HEK293 (cell line): ENCODE measurements around the gene WDTC1.

ENCODE experiments used
- CTCF ChIA-PET: fragments of 350-600 bp; formaldehyde crosslinking; extraction: SDS; loops from one replicate; lab custom pipeline; 2021; ENCODE audit warnings: antibody characterized with exemption; lab: Yijun Ruan, JAX
- POLR2A ChIA-PET: fragments of 300-600 bp; formaldehyde crosslinking; extraction: SDS; loops from one replicate; lab custom pipeline; 2020; ENCODE audit warnings: antibody characterized with exemption, inconsistent platforms; lab: Yijun Ruan, JAX
- H3K27ac ChIP-seq: fragments of 200-500 bp; sonication (Bioruptor generic); 2 replicates; pipeline ENCODE4 v1.5.1; 2014; ENCODE audit warnings: low read depth, low read length, control low read depth, inconsistent platforms; ENCODE audit errors: extremely low read depth
- H3K36me3 ChIP-seq, 2 experiments: fragments of 200-500 bp in 1 of 2; sonication (Bioruptor generic) in 1 of 2; 1 replicate in 1 of 2; 2 replicates in 1 of 2; pipeline ENCODE4 v1.5.1; 2014 to 2017; ENCODE audit warnings: inconsistent platforms in 2 of 2, low read length in 2 of 2; ENCODE audit not compliant: control insufficient read depth in 2 of 2, insufficient read depth in 1 of 2
- H3K4me1 ChIP-seq: fragments of 200-500 bp; sonication (Bioruptor generic); 2 replicates; pipeline ENCODE4 v1.5.1; 2014; ENCODE audit warnings: mild to moderate bottlenecking, low read length, inconsistent platforms; ENCODE audit not compliant: control insufficient read depth, insufficient read depth
- H3K4me3 ChIP-seq: 2 replicates; pipeline ENCODE4 v1.5.1; 2011; ENCODE audit warnings: low read depth, mild to moderate bottlenecking, control low read depth, low read length, moderate library complexity
- H3K9me3 ChIP-seq: fragments of 200-500 bp; sonication (Bioruptor generic); 2 replicates; pipeline ENCODE4 v1.5.1; 2014; ENCODE audit warnings: low read depth, low read length, inconsistent platforms; ENCODE audit not compliant: control insufficient read depth, insufficient read depth
- FEZF1 ChIP-seq: fragments of 450-650 bp; formaldehyde crosslinking; IDR thresholded peaks from 2 replicates; pipeline ENCODE4 v1.5.1; 2016; ENCODE audit warnings: missing biosample characterization, missing genetic modification characterization
- KLF1 ChIP-seq: fragments of 450-650 bp; formaldehyde crosslinking; IDR thresholded peaks from 2 replicates; pipeline ENCODE4 v1.5.1; 2016; ENCODE audit warnings: missing biosample characterization, missing genetic modification characterization
- KLF17 ChIP-seq: fragments of 450-650 bp; formaldehyde crosslinking; IDR thresholded peaks from 2 replicates; pipeline ENCODE4 v1.5.1; 2016; ENCODE audit warnings: missing biosample characterization, missing genetic modification characterization
- KLF9 ChIP-seq: fragments of 450-650 bp; formaldehyde crosslinking; IDR thresholded peaks from 2 replicates; pipeline ENCODE4 v1.5.1; 2016; ENCODE audit warnings: missing biosample characterization, missing genetic modification characterization, low read depth
- OSR2 ChIP-seq: fragments of 450-650 bp; formaldehyde crosslinking; IDR thresholded peaks from 2 replicates; pipeline ENCODE4 v1.5.1; 2016; ENCODE audit warnings: missing biosample characterization, missing genetic modification characterization
- PRDM4 ChIP-seq: fragments of 450-650 bp; formaldehyde crosslinking; IDR thresholded peaks from 2 replicates; pipeline ENCODE4 v1.5.1; 2017; ENCODE audit warnings: missing biosample characterization, missing genetic modification characterization
- SALL2 ChIP-seq: fragments of 450-650 bp; formaldehyde crosslinking; IDR thresholded peaks from 2 replicates; pipeline ENCODE4 v1.5.0; 2017; ENCODE audit warnings: missing biosample characterization, mild to moderate bottlenecking, missing genetic modification characterization, borderline replicate concordance
- YY2 ChIP-seq: fragments of 450-650 bp; formaldehyde crosslinking; IDR thresholded peaks from 2 replicates; pipeline ENCODE4 v1.5.1; 2016; ENCODE audit warnings: missing biosample characterization, missing genetic modification characterization
- ZBTB11 ChIP-seq: fragments of 450-650 bp; formaldehyde crosslinking; conservative IDR thresholded peaks from 2 replicates; pipeline ENCODE4 v1.5.1; 2016; ENCODE audit warnings: low read depth, missing biosample characterization, missing genetic modification characterization
- ZBTB48 ChIP-seq: fragments of 450-650 bp; formaldehyde crosslinking; IDR thresholded peaks from 2 replicates; pipeline ENCODE4 v1.5.1; 2016; ENCODE audit warnings: missing biosample characterization, missing genetic modification characterization
- ZFHX2 ChIP-seq: fragments of 450-650 bp; formaldehyde crosslinking; conservative IDR thresholded peaks from 2 replicates; pipeline ENCODE4 v1.5.1; 2016; ENCODE audit warnings: missing biosample characterization, missing genetic modification characterization
- ZIC2 ChIP-seq: fragments of 450-650 bp; formaldehyde crosslinking; IDR thresholded peaks from 2 replicates; pipeline ENCODE4 v1.5.1; 2016; ENCODE audit warnings: missing biosample characterization, missing genetic modification characterization
- ZNF174 ChIP-seq: fragments of 450-650 bp; formaldehyde crosslinking; IDR thresholded peaks from 2 replicates; pipeline ENCODE4 v1.5.0; 2017; ENCODE audit warnings: missing biosample characterization, mild to moderate bottlenecking, missing genetic modification characterization
- ZNF19 ChIP-seq: fragments of 450-650 bp; formaldehyde crosslinking; IDR thresholded peaks from 2 replicates; pipeline ENCODE4; 2016; ENCODE audit warnings: missing biosample characterization, missing genetic modification characterization, low read depth
- ZNF335 ChIP-seq: fragments of 450-650 bp; formaldehyde crosslinking; conservative IDR thresholded peaks from 2 replicates; pipeline ENCODE4 v1.5.1; 2016; ENCODE audit warnings: missing biosample characterization, missing genetic modification characterization
- ZNF362 ChIP-seq: fragments of 450-650 bp; formaldehyde crosslinking; IDR thresholded peaks from 2 replicates; pipeline ENCODE4 v1.5.1; 2016; ENCODE audit warnings: missing biosample characterization, missing genetic modification characterization
- ZNF394 ChIP-seq: fragments of 450-650 bp; formaldehyde crosslinking; IDR thresholded peaks from 2 replicates; pipeline ENCODE4 v1.5.1; 2016; ENCODE audit warnings: missing biosample characterization, missing genetic modification characterization, mild to moderate bottlenecking, moderate library complexity, borderline replicate concordance
- ZNF521 ChIP-seq: fragments of 450-650 bp; formaldehyde crosslinking; IDR thresholded peaks from 2 replicates; pipeline ENCODE4 v1.5.1; 2017; ENCODE audit warnings: missing biosample characterization, mild to moderate bottlenecking, missing genetic modification characterization
- ZNF549 ChIP-seq: fragments of 450-650 bp; IDR thresholded peaks from 2 replicates; pipeline ENCODE4 v1.5.1; 2018; ENCODE audit warnings: missing biosample characterization, missing genetic modification characterization, mild to moderate bottlenecking, inconsistent platforms, moderate library complexity
- ZNF571 ChIP-seq: fragments of 450-650 bp; formaldehyde crosslinking; IDR thresholded peaks from 2 replicates; pipeline ENCODE4 v1.5.0; 2017; ENCODE audit warnings: missing biosample characterization, missing genetic modification characterization
- ZNF600 ChIP-seq: fragments of 450-650 bp; formaldehyde crosslinking; IDR thresholded peaks from 2 replicates; pipeline ENCODE4 v1.5.1; 2016; ENCODE audit warnings: missing biosample characterization, missing genetic modification characterization
- ZNF664 ChIP-seq: fragments of 450-650 bp; formaldehyde crosslinking; IDR thresholded peaks from 2 replicates; pipeline ENCODE4 v1.5.1; 2016; ENCODE audit warnings: missing biosample characterization, missing genetic modification characterization
- ZNF792 ChIP-seq: fragments of 450-650 bp; formaldehyde crosslinking; IDR thresholded peaks from 2 replicates; pipeline ENCODE4 v1.5.1; 2016; ENCODE audit warnings: missing biosample characterization, missing genetic modification characterization
- ZSCAN16 ChIP-seq: fragments of 450-650 bp; formaldehyde crosslinking; IDR thresholded peaks from 2 replicates; pipeline ENCODE4 v1.5.1; 2016; ENCODE audit warnings: missing biosample characterization, missing genetic modification characterization
- TF ChIP-seq, protein P1 (sequence below): fragments of 450-650 bp; formaldehyde crosslinking; IDR thresholded peaks from 2 replicates; pipeline ENCODE4 v1.5.1; 2017; ENCODE audit warnings: missing biosample characterization, missing genetic modification characterization
- TF ChIP-seq, protein P2 (sequence below): fragments of 450-650 bp; formaldehyde crosslinking; IDR thresholded peaks from 2 replicates; pipeline ENCODE4 v1.5.1; 2016; ENCODE audit warnings: missing biosample characterization, missing genetic modification characterization

The WDTC1 gene

GRCh38 chr1:27346991-27347624 lies 112.7 kb downstream of the WDTC1 start:
- CTCF ChIA-PET: interaction anchor here (0.8 to 4.7 kb wide), 4 partner anchors 10 to 46 kb away, joined by 3 to 34 read pairs (median 5); partner anchors contain the start of gene MAP3K6
- H3K36me3 ChIP-seq: peaks cover 0 to 11% of the 10 kb centered on the region in 2 experiments; a peak in 1 of 3 replicates
- TF ChIP-seq ZNF174 (tag by site-specific recombination) (no peak), ZFHX2 (tag by site-specific recombination) (peak; percentile 32; the same call in 1 of the 2 replicates), FEZF1 (tag by site-specific recombination) (no peak), ZNF394 (no peak), SALL2 (tag by site-specific recombination) (no peak), ZNF792 (tag by site-specific recombination) (no peak), PRDM4 (tag by site-specific recombination) (no peak), ZNF571 (no peak), ZNF335 (tag by site-specific recombination) (no peak), ZNF600 (tag by site-specific recombination) (peak; percentile 35; the same call in 1 of the 2 replicates), KLF9 (tag by site-specific recombination) (peak; percentile 38; the same call in 1 of the 2 replicates), KLF1 (tag by site-specific recombination) (peak; percentile 70), ZSCAN16 (no peak), OSR2 (tag by site-specific recombination) (no peak), KLF17 (0 out of 2 replicates have a peak, but pooled peaks have one; percentile 39), ZNF549 (tag by site-specific recombination) (no peak), ZBTB11 (tag by site-specific recombination) (no peak), ZNF19 (tag by site-specific recombination) (no peak), ZNF664 (no peak), ZBTB48 (peak; percentile 52), ZNF362 (tag by site-specific recombination) (no peak), ZNF521 (tag by site-specific recombination) (no peak), YY2 (tag by site-specific recombination) (no peak), ZIC2 (tag by site-specific recombination) (no peak)
- TF ChIP-seq, protein P1, sequence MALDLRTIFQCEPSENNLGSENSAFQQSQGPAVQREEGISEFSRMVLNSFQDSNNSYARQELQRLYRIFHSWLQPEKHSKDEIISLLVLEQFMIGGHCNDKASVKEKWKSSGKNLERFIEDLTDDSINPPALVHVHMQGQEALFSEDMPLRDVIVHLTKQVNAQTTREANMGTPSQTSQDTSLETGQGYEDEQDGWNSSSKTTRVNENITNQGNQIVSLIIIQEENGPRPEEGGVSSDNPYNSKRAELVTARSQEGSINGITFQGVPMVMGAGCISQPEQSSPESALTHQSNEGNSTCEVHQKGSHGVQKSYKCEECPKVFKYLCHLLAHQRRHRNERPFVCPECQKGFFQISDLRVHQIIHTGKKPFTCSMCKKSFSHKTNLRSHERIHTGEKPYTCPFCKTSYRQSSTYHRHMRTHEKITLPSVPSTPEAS (tag by site-specific recombination): no peak
- TF ChIP-seq, protein P2, sequence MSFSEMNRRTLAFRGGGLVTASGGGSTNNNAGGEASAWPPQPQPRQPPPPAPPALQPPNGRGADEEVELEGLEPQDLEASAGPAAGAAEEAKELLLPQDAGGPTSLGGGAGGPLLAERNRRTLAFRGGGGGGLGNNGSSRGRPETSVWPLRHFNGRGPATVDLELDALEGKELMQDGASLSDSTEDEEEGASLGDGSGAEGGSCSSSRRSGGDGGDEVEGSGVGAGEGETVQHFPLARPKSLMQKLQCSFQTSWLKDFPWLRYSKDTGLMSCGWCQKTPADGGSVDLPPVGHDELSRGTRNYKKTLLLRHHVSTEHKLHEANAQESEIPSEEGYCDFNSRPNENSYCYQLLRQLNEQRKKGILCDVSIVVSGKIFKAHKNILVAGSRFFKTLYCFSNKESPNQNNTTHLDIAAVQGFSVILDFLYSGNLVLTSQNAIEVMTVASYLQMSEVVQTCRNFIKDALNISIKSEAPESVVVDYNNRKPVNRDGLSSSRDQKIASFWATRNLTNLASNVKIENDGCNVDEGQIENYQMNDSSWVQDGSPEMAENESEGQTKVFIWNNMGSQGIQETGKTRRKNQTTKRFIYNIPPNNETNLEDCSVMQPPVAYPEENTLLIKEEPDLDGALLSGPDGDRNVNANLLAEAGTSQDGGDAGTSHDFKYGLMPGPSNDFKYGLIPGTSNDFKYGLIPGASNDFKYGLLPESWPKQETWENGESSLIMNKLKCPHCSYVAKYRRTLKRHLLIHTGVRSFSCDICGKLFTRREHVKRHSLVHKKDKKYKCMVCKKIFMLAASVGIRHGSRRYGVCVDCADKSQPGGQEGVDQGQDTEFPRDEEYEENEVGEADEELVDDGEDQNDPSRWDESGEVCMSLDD (tag by site-specific recombination): no peak

More at GRCh38 chr1:27346991-27347624, 112.7 kb downstream of the WDTC1 start:
- POLR2A ChIA-PET: interaction anchor here (0.9 kb wide), 1 partner anchor 19 kb away, joined by 3 read pairs; no protein-coding TSS in a partner anchor
- Histone ChIP-seq H3K9me3 (no peaks in the 10 kb centered on the region), H3K4me1 (peaks cover 4% of the 10 kb centered on the region), H3K27ac (no peak overlapping the region), H3K4me3 (no peak overlapping the region)
